Endothelial cell of umbilical vein (primary cell): ENCODE measurements around the gene HOXA3. TPM values are rescaled to one million over a fixed set of nuclear protein-coding genes. Genes with fewer than 3 reads are reported as not detected.

Experiments used
- BruUV-seq: library from RNA; stranded (reverse); fragments of 400-500 nt; replicated peaks from 2 replicates; lab custom pipeline; 2021; lab: Mats Ljungman, UMichigan
- CTCF ChIA-PET: fragments of 300-600, 350-600 bp; sonication (Branson Sonifier 250); formaldehyde crosslinking; loops from one replicate; lab custom pipeline; 2021; ENCODE audit warnings: antibody characterized with exemption, inconsistent platforms; lab: Charles Lee
- POLR2A ChIA-PET: fragments of 300-600, 350-600 bp; sonication (Branson Sonifier 250); formaldehyde crosslinking; loops from one replicate; lab custom pipeline; 2021; ENCODE audit warnings: antibody characterized with exemption, inconsistent platforms; lab: Charles Lee
- DNase-seq: peaks from one replicate; pipeline ENCODE4 v3.0.0-alpha.2; 2011; ENCODE audit warnings: low read depth, low spot score
- FAIRE-seq: peaks from 2 replicates; lab custom pipeline; 2011; peaks lifted over from hg19 to GRCh38; lab: Jason Lieb, UNC
- H2AFZ ChIP-seq: 2 replicates; pipeline ENCODE4 v1.6.0; 2012; ENCODE audit warnings: low read depth, low read length, control low read depth, inconsistent platforms
- H3K27ac ChIP-seq: 2 replicates; pipeline ENCODE4 v1.5.1; 2011; ENCODE audit warnings: low read depth, mild to moderate bottlenecking, control low read depth, low read length, moderate library complexity; ENCODE audit not compliant: insufficient read depth
- H3K27me3 ChIP-seq, 2 experiments: 2 replicates each; pipeline versions ENCODE4 v1.6.0 to v1.6.1; 2011; ENCODE audit warnings: low read length in 2 of 2, mixed read lengths in 1 of 2; ENCODE audit not compliant: control insufficient read depth in 2 of 2, insufficient read depth in 2 of 2
- H3K36me3 ChIP-seq, 2 experiments: 2 replicates in 1 of 2; 3 replicates in 1 of 2; pipeline ENCODE4 v1.5.1; 2011; ENCODE audit warnings: low read length in 2 of 2, mild to moderate bottlenecking in 1 of 2, moderate library complexity in 1 of 2; ENCODE audit not compliant: control insufficient read depth in 2 of 2, insufficient read depth in 2 of 2; ENCODE audit errors: extremely low read depth in 1 of 2
- H3K4me1 ChIP-seq: 3 replicates; pipeline ENCODE4 v1.5.1; 2011; ENCODE audit warnings: mild to moderate bottlenecking, low read length; ENCODE audit not compliant: control insufficient read depth, insufficient read depth; ENCODE audit errors: extremely low read depth
- H3K4me2 ChIP-seq: 2 replicates; pipeline ENCODE4 v1.6.1; 2011; ENCODE audit warnings: low read length, control low read depth, mixed read lengths; ENCODE audit not compliant: insufficient read depth
- H3K4me3 ChIP-seq, 3 experiments: fragments of 200-600 bp in 1 of 3; sonication (generic), shearing (Covaris generic) in 1 of 3; replicated peaks in 1 of 3; 2 replicates each; pipeline ENCODE4 v1.5.1; 2011 to 2016; ENCODE audit warnings: control low read depth in 3 of 3, low read length in 3 of 3, mild to moderate bottlenecking in 2 of 3, inconsistent platforms in 1 of 3, low read depth in 1 of 3, moderate library complexity in 1 of 3; ENCODE audit not compliant: insufficient read depth in 1 of 3
- H3K79me2 ChIP-seq: 2 replicates; pipeline ENCODE4 v1.6.0; 2012; ENCODE audit warnings: low read length, inconsistent platforms; ENCODE audit not compliant: control insufficient read depth, insufficient read depth
- H3K9ac ChIP-seq: replicated peaks from 2 replicates; pipeline ENCODE3; 2011; ENCODE audit warnings: low read length, control low read depth; ENCODE audit not compliant: insufficient read depth; ENCODE audit errors: extremely low read depth
- H3K9me1 ChIP-seq: replicated peaks from 3 replicates; pipeline ENCODE4 v1.6.0; 2011; ENCODE audit warnings: mild to moderate bottlenecking, low read length; ENCODE audit not compliant: control insufficient read depth, insufficient read depth; ENCODE audit errors: extremely low read depth
- H3K9me3 ChIP-seq: replicated peaks from 2 replicates; pipeline ENCODE4 v1.5.1; 2012; ENCODE audit warnings: low read length, inconsistent platforms; ENCODE audit not compliant: control insufficient read depth, insufficient read depth
- H4K20me1 ChIP-seq: replicated peaks from 2 replicates; pipeline ENCODE3; 2011; ENCODE audit warnings: mild to moderate bottlenecking, low read length; ENCODE audit not compliant: control insufficient read depth, insufficient read depth; ENCODE audit errors: extremely low read depth
- CTCF ChIP-seq, 2 donors: IDR thresholded peaks; 1 replicate in 1 of 2; 2 replicates in 1 of 2; pipeline ENCODE4 v1.5.1; 2011; ENCODE audit warnings: low read length in 2 of 2, mild to moderate bottlenecking in 2 of 2, moderate library complexity in 2 of 2, control low read depth in 1 of 2, inconsistent platforms in 1 of 2, low read depth in 1 of 2; ENCODE audit not compliant: insufficient read depth in 1 of 2; ENCODE audit errors: extremely low read depth in 1 of 2
- EZH2 ChIP-seq: IDR thresholded peaks from 2 replicates; pipeline ENCODE4 v1.6.1; 2012; ENCODE audit warnings: borderline replicate concordance, low read depth, mild to moderate bottlenecking, moderate library complexity, low read length, inconsistent platforms; ENCODE audit not compliant: severe bottlenecking
- FOS ChIP-seq: IDR thresholded peaks from 2 replicates; pipeline ENCODE4 v1.6.1; 2011; ENCODE audit warnings: mild to moderate bottlenecking, low read length, moderate library complexity, borderline replicate concordance; ENCODE audit not compliant: insufficient read depth
- GATA2 ChIP-seq: IDR thresholded peaks from 2 replicates; pipeline ENCODE4 v1.7.0; 2011; ENCODE audit warnings: low read depth, mild to moderate bottlenecking, moderate library complexity, mixed read lengths, low read length; ENCODE audit not compliant: insufficient read length, insufficient read depth
- JUN ChIP-seq: IDR thresholded peaks from 2 replicates; pipeline ENCODE4 v1.6.1; 2011; ENCODE audit warnings: borderline replicate concordance, low read depth; ENCODE audit not compliant: insufficient read length, insufficient read depth
- MAX ChIP-seq: IDR thresholded peaks from 2 replicates; pipeline ENCODE4 v1.6.1; 2011; ENCODE audit not compliant: insufficient read depth, insufficient read length
- MYC ChIP-seq: IDR thresholded peaks from one replicate; pipeline ENCODE4 v1.6.1; 2011; ENCODE audit warnings: mild to moderate bottlenecking, low read depth, low read length
- POLR2A ChIP-seq: IDR thresholded peaks from 2 replicates; pipeline ENCODE4 v1.6.1; 2012; ENCODE audit warnings: low read depth, mild to moderate bottlenecking, control low read depth, low read length
- POLR2AphosphoS5 ChIP-seq: IDR thresholded peaks from 2 replicates; pipeline ENCODE4 v1.6.1; 2012; ENCODE audit warnings: low read depth, mild to moderate bottlenecking, control low read depth, low read length, moderate library complexity; ENCODE audit not compliant: insufficient read depth
- dilution Hi-C: fragments of 300-500 bp; cut with MboI; formaldehyde crosslinking; loops from one replicate; pipeline ENCODE4 v1.15.0; 2019; ENCODE audit warnings: low sequenced_read_pairs; ENCODE audit not compliant: extremely low pct_ligation_motif_present
- intact Hi-C: fragments of 100-400 bp; cut with micrococcal nuclease; formaldehyde crosslinking; loops from one replicate; pipeline ENCODE4 v1.10.0; 2022
- polyA plus RNA-seq, 4 experiments: library from polyadenylated mRNA; depleted of rRNA in 3 of 4; stranded (reverse) in 3 of 4; unstranded in 1 of 4; fragments of >200 nt; gene quantifications; 2 replicates each; pipeline versions ENCODE4 v1.2.1 to v1.2.3, GENCODE V29; 2011 to 2012; ENCODE audit warnings: missing spikeins in 1 of 4
- total RNA-seq: library from RNA; stranded (reverse); gene quantifications from 2 replicates; pipeline ENCODE4 v1.2.3, GENCODE V29; 2021

Gene HOXA3
- total and polyA plus RNA-seq, 2 donors (not counting 3 experiments of a cell fraction or from before 2014, with no cell fraction given): 4.7 to 14.0 TPM

- intact Hi-C loops (loop anchor here (1.0 to 5.0 kb wide), 6 partner anchors 18 to 1286 kb away; no protein-coding TSS in a partner anchor), dilution Hi-C loops (no loop called here)
- Histone ChIP-seq H3K4me3 (peak within 1 kb of the TSS; percentile 29 to 84 (median 65)), H3K4me1 (peaks cover 73% of the 10 kb centered on the region), H3K27ac (peak within 1 kb of the TSS; percentile 82), H3K9ac (peak within 1 kb of the TSS; percentile 84), H3K79me2 (peaks cover 97% of the 10 kb centered on the region), H2AFZ (no peak within 1 kb of the TSS), H3K4me2 (peak within 1 kb of the TSS; percentile 92), H3K9me1 (no peaks in the 10 kb centered on the region), H3K27me3 (no peaks in the 10 kb centered on the region), H4K20me1 (no peaks in the 10 kb centered on the region), H3K9me3 (no peaks in the 10 kb centered on the region), H3K36me3 (peaks cover 0 to 19% of the 10 kb centered on the region in 2 experiments)
- CTCF ChIA-PET: interaction anchor here (0.7 to 7.0 kb wide), 32 partner anchors 8 to 1251 kb away, joined by 3 to 72 read pairs (median 7); partner anchors contain the start of genes HOXA3, HOXA4 and HOXA7
- TSS peak; percentile 12 for BruUV-seq
- peak; percentile 94 for FAIRE-seq
- POLR2A ChIA-PET: interaction anchor here (0.7 to 1.5 kb wide), 4 partner anchors 15 to 44 kb away, joined by 3 read pairs; partner anchors contain the start of gene HOXA9
- TF ChIP-seq POLR2A (peak; percentile 86), MAX (peak; percentile 93), GATA2 (no peak), CTCF (IDR thresholded peaks at IDR 0.05; ENCODE audit: extremely low read depth in 1 of 2, insufficient read depth in 1 of 2, low read depth in 1 of 2, low read length in 2 of 2) (peak; percentile 83 to 96), POLR2AphosphoS5 (peak; percentile 82), FOS (no peak), MYC (no peak), EZH2 (no peak), JUN (no peak)
- peak; percentile 97 for DNase-seq
Observed at GRCh38 chr7:27143023-27143949, 9.1 kb downstream of the HOXA3 start, which contains the start of gene HOXA5. Gene HOXA5, minus strand, starts transcription at chr7:27143681. Its CDS starts 74 bp downstream, at chr7:27143607.
